ENCODE data around the gene PRSS22.

The PRSS22 gene

GRCh38 chr16:2848933-2849725 lies 8.8 kb downstream of the PRSS22 start:
- peak; percentile 36 for DNase-seq

- peak; percentile 23 for DNase-seq
These were observed 11.3 kb downstream of the PRSS22 start for GRCh38 chr16:2846511-2847310.

GRCh38 chr16:2845116-2845515 lies 12.9 kb downstream of the PRSS22 start:
- DNase-seq = no peak

- no peak for DNase-seq
These were observed 14.4 kb downstream of the PRSS22 start for GRCh38 chr16:2843526-2843925.

- DNase-seq = peak; percentile 59
These were observed 15.5 kb downstream of the PRSS22 start for GRCh38 chr16:2842340-2843000.

GRCh38 chr16:2841606-2842339 lies 16.2 kb downstream of the PRSS22 start:
- no peak for DNase-seq

GRCh38 chr16:2840914-2841313 lies 17.1 kb downstream of the PRSS22 start:
- no peak for DNase-seq

- no peak for DNase-seq
These were observed 18.1 kb downstream of the PRSS22 start for GRCh38 chr16:2839650-2840450.

- DNase-seq = peak; percentile 75
These were observed 19.0 kb downstream of the PRSS22 start for GRCh38 chr16:2838928-2839327.

- DNase-seq = no peak
These were observed 21.1 kb downstream of the PRSS22 start for GRCh38 chr16:2836646-2837508.

GRCh38 chr16:2835638-2836493 lies 22.1 kb downstream of the PRSS22 start:
- DNase-seq = no peak

GRCh38 chr16:2834968-2835367 lies 23.0 kb downstream of the PRSS22 start:
- DNase-seq = no peak

GRCh38 chr16:2833776-2834175 lies 24.2 kb downstream of the PRSS22 start:
- DNase-seq = no peak

GRCh38 chr16:2831203-2831602 lies 26.8 kb downstream of the PRSS22 start:
- no peak for DNase-seq

- DNase-seq = no peak
These were observed 27.6 kb downstream of the PRSS22 start for GRCh38 chr16:2830355-2830695.

GRCh38 chr16:2829501-2830354 lies 28.2 kb downstream of the PRSS22 start, which contains the start of gene ZG16B:
ZG16B (plus strand) TSS chr16:2830303; CDS start chr16:2830442, 139 bp downstream.
- no peak for DNase-seq

GRCh38 chr16:2828876-2829430 lies 29.0 kb downstream of the PRSS22 start:
- DNase-seq = no peak

GRCh38 chr16:2828521-2828840 lies 29.5 kb downstream of the PRSS22 start:
- DNase-seq = no peak
